HEK293 (cell line): ENCODE results near the gene SLC9A9.

Source experiments
- ZNF792 ChIP-seq: fragments of 450-650 bp; formaldehyde crosslinking; IDR thresholded peaks from 2 replicates; pipeline ENCODE4 v1.5.1; 2016; ENCODE audit warnings: missing biosample characterization, missing genetic modification characterization
- TF ChIP-seq, protein P1 (sequence below): fragments of 450-650 bp; formaldehyde crosslinking; IDR thresholded peaks from 2 replicates; pipeline ENCODE4 v1.5.1; 2016; ENCODE audit warnings: missing biosample characterization, missing genetic modification characterization

DNA sequence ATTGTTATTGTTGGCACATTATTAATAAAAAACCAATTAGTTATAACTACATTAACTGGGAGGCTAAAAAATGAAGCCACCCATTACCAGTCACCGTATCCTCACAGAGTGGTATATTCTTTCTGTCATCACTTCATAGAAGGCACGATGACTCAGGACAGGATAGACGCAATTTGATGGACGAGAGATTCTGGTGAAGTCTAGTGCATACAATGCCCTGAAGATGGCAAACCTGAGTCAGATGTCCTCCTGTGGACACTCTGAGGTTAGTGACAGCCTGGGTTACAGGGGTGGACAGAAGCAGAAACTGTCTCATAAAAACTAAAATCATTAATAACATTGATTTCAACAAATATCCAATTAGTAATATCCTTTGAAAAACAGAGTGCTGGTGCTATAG lies 150.3 kb downstream of the SLC9A9 start:
- TF ChIP-seq, protein P1, sequence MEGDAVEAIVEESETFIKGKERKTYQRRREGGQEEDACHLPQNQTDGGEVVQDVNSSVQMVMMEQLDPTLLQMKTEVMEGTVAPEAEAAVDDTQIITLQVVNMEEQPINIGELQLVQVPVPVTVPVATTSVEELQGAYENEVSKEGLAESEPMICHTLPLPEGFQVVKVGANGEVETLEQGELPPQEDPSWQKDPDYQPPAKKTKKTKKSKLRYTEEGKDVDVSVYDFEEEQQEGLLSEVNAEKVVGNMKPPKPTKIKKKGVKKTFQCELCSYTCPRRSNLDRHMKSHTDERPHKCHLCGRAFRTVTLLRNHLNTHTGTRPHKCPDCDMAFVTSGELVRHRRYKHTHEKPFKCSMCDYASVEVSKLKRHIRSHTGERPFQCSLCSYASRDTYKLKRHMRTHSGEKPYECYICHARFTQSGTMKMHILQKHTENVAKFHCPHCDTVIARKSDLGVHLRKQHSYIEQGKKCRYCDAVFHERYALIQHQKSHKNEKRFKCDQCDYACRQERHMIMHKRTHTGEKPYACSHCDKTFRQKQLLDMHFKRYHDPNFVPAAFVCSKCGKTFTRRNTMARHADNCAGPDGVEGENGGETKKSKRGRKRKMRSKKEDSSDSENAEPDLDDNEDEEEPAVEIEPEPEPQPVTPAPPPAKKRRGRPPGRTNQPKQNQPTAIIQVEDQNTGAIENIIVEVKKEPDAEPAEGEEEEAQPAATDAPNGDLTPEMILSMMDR (tag by site-specific recombination): no peak
- TF ChIP-seq ZNF792 (tag by site-specific recombination): no peak
